COLO668 (cell line): Measurements from ENCODE around the gene PER1.

Experiments
- DNase-seq: peaks from one replicate; lab custom pipeline; 2025; ENCODE audit not compliant: unreplicated experiment; lab: John Stamatoyannopoulos, UW

Gene PER1

DNA sequence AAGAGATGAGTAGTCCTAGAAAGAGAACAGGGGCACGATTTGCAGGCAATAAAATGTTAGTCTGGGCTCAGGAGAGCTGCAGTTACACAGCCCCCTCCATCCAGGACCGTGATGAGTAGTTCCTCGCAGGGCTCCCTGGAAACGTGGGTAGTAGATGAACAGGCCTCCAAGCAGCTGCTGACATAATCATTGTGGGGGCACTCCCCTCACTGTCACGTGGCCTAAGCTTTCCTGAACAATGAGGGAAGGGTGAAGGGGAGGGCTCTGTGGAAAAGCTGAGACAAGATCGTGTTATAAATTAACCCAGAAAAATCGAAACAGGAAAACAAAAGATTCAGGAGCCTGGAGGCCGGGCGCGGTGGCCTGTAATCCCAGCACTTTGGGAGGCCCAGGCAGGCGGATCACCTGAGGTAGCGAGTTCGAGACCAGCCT, 1.3 kb upstream of the PER1 start:
- peak; percentile 79 for DNase-seq

- DNase-seq = peak; percentile 27
These were observed 837 bp upstream of the PER1 start for GRCh38 chr17:8153031-8153451.

DNA sequence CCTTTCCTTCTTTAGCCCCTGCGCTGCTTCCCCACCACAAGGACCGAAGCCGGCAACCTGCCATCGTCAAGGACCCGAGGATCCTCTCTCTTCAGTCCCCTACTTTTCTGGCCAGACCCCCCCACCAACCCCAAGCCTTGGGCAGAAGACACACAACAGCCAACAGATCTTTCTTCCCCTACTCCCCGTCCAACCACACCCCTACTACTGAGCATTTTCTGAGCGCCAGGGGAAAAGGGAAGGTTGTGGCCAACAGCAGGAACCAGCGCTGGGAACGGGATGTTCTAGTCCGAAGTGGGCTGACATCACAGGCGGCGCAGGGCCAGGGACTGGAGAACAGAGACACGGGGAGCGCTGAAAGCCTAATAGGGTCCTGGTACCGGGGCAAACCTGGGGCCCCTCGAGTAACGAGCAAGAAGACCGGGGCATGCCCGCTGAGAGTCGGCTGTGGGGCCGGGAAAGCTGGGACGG, 528 bp downstream of the PER1 start:
- peak; percentile 31 for DNase-seq

DNA sequence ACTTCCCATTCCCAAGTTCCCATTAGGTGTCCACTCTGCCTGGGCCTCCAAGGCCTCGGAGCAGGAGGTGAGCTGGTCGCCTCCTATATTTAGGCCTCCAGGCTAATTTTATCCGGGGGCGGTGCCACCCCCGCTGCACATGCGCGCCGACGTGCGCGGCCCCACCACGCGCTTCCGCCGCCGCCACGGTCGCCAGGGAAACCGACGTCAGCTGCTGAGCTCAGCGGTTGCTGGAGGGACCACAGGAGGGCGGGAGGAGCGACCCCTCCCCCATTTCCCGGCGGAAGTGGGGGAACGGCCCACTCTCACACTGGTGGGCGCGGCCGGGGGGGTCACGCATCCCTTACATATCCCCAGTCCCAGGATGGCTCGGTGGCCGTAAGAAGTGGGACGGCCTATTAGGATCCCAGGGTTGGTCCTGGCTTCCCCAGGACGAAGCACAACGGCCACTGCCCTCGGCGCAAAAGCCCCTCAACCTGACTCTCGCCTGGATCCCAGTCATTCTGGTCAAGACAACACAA, 1.0 kb downstream of the PER1 start:
- peak; percentile 79 for DNase-seq

- no peak for DNase-seq
These were observed 1.7 kb downstream of the PER1 start for GRCh38 chr17:8150194-8151119.

DNA sequence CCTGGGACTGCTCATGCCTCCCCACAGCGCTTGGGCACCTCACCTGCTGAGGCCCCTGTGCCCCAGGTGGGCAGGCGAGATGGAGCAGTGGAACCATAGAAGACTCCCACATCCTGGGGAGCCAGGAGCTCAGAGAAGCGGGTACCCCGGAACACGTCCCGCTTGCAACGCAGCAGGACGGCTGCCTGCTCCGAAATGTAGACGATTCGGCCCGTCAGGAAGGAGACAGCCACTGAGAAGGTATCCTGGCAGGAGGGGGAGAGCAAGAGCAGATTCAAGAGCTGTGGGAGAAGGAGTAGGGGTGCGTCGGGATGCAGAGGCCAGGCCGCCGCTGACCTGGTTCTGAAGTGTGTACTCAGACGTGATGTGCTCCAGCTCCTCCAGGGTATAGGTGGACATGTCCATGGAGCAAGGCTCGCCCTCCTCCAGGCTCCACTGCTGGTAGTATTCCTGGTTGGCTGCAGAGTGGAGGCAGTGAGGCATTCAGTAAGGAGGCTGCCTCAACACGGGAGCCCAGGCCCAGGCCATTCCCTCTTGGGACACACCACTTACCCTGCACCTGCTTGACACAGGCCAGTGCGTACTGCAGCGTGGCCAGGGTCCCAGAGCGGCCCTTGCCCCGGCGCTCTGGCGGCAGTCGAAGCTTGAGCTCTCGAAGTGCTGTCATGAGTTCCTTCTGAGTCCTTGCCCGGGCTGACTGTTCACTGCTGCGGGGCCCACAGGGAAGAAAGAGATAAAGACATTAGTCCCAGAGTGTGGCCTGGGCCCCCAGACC, 2.6 kb downstream of the PER1 start:
- DNase-seq = no peak

DNA sequence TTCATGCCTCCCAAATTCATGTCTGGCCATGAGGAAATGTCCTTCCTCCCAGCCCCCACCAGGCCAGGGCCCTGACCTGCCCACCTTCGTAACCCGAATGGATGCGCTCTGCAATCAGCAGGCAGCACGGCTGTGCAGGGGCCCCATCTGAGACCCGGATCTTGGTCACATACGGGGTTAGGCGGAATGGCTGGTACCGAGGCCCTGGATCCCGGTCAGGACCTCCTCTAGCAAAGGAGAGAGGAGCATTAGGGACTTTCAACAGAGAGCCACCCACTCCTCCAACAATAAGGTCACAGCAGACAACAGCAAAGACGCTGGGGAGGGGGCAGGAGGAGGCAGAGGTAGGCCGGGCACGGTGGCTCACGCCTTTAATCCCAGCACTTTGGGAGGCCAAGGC, 3.6 kb downstream of the PER1 start:
- DNase-seq = no peak

GRCh38 chr17:8147805-8148404, 4.3 kb downstream of the PER1 start:
- DNase-seq = no peak

GRCh38 chr17:8147141-8147804, 4.9 kb downstream of the PER1 start:
- DNase-seq = no peak

GRCh38 chr17:8146381-8147140, 5.6 kb downstream of the PER1 start:
- no peak for DNase-seq

DNA sequence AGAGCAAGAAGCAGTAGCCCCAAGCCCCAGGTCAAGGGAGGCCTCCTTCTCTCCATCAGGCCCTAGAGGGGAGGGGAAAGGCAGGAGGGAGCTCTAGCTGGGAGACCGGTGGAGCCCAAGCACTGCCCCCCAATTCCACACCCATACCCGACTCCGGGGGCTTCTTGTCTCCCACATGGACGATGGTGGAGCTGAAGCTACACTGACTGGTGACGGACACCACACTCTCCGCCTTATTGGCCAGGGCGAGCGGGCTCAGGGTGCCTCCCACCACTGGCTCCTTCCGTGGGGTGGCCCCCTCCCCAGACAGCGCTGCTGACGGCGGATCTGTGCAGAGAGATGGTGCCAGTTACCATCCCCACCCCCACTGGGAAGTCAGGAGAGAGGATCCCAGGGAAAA, 6.4 kb downstream of the PER1 start:
- DNase-seq = no peak

DNA sequence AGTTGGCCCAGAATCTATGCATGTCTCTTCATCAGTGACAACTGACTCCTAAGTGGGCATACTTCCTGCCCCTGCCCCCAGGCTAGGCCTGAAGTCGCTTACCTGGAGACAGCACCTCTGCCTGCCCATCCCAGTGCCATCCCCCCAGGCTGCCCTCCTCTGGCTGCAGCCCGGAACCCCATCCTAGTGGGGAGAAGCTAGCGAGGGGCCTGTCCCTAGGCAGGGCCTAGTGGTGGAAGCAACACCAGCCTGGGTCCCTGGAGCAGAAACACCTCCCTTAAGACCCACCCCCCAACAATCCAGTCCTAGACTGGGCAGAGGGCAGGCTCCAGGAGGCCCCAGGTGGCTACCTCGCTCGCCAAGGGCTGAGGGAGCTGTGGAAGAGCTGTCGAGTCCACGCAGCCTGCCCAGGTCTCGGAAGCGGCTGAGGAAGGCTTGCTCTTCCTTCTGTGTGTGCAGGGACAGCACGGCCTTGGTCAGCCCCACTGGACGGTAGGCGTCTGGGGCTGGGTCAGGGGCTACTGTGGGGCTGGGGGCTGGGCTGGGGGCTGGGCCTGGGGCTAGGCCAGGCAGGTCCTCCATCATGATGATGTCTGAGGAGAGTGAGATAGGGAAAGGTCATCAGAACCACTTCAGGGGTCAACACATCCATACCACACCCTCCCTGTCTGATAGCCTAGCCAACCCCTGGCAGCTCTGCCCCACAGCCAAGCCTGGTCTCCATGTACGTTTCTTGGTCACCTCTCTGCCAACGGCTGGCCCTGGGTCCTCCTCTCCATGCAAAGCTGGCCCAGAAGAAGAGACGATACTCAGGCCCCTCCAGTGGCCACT, 7.6 kb downstream of the PER1 start:
- DNase-seq = no peak

DNA sequence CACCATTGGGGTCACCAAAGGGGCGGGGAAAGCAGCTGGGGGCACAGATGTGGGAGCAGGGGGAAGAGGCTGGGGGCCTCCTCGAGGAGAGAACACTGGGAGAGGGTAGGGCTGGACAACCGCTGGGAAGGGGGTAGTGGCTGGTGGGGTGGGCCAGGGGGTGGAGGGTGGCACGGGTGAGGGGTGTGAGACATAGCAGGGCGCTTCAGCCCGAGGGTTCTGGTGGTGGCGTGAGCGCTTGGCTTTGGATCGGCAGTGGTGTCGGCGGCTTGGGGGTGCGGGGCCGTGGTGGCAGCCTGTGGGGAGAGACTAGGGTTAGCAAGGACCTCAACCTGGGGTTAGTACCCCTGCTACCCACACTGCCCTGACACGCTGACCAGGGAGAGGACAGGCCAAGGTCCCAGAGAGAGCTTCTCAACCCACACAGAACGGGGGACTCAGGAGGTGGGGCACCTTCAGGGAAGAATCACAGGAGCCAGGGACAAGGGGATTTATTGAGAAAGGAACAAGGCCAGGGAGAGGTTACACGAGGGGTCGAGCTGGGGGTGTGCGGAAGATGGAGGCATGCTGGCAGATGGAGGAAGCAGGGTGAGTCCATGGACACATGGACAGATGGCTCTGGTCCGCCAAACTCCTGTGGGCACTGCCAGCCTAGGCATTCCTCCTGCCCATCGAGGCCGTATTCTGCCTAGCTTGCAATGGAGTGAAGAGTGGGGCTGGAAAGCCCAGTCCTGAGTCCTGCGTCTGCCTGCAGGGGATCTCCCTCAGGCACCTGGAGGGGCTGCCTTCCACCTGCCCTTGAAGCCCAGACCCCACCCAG, 8.4 kb downstream of the PER1 start:
- no peak for DNase-seq

DNA sequence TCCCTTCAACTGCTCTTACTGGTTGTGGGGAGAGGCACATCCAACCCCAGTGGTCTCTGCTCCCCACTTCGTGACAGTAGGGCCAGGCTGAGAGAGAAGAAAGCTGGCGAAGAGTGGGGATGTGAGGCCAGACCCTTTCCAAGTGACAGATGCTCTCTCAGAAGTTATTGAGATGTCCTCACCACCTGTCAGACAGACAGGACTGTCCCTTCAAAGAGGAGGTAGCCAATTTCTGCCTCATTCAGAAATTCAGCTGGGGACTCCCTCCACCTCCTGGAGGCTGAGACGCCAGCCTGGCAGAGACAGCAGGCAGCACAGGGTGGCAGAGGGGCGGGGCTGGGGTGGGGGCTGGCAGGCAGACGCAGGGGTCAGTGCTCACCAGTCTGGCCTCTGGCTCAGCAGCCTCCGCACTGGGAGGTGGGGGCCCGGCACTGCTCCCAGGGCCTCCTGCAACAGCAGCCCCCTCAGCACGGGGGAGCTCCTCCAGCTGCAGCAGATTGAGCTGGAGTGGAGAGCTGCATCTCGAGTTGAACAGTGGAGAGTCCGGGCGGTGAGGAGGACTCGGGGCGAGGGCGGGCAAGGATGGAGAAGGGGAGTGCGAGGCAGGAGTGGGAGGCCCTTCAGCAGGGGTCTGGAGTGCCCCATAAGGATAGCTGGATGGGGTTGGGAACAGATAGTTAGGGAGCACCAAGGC, 9.2 kb downstream of the PER1 start:
- DNase-seq = no peak

GRCh38 chr17:8142158-8142886, 9.9 kb downstream of the PER1 start:
- no peak for DNase-seq

DNA sequence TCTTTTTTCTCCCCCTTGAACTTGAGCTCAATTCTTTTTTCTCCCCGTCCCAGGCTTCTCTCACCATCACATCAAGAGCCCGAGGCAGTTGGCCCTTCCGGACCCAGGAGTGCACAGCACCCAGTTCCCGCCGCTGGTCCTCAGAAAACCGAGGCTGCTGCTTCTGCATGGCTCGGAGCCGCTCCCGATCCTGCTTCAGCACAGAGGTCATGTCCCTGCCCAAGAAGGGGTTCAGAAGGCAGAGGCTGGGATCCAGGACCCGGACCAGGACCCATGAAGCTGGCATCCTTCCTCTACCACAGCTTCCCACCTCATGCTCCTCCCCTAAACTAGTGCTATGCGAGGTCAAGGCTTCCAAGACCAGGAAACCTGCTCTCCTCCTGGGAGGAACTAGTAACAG, 10.5 kb downstream of the PER1 start:
- DNase-seq = no peak

- no peak for DNase-seq
These were observed 11.2 kb downstream of the PER1 start for GRCh38 chr17:8141045-8141444.
